ENCODE results near the gene TXNRD1. TPM values are rescaled to one million over a fixed set of nuclear protein-coding genes. Genes with fewer than 3 reads are reported as not detected.

The TXNRD1 gene
- 100 to 1,000 TPM; 170 to 313 (median 247) TPM for total RNA-seq

DNA sequence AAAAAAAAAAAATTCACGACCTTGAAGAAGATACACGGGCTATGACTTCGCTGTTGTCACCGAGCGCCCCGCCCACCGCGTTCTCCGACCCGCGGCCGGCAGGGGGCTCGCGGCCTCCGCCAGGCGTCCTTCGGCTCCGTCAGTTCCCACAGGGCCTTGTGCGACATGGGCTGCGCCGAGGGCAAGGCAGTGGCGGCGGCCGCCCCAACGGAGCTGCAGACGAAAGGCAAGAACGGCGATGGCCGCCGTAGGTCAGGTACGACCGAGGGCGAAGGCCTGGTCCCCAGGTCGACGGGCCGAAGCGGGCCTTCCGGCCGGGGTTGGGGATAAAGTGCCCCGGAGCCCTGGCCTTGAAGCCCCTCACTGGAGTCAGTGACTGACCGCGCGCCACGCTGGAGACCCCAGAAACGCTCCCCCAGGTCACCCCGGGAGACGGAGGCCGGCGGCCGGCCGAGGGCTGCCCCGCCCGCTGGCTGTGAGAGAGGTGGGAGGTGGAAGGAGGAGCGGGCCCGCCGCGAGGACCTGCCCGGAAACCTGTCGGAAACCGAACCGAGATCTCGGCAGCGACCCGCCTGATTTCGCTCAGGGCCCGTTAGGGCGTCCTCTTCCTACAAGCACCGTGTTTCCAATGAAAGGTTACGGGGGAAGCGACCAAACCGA lies at the start of gene TXNRD1:
TXNRD1 (plus strand) TSS at position 142 of the 660 bp plus-strand sequence; CDS start at position 166, 24 bp downstream.
- DNase-seq (ENCODE audit: low spot score) (peak; percentile 44), ATAC-seq (ENCODE audit: low FRiP score) (peak; percentile 55)
- TF ChIP-seq, protein P1, sequence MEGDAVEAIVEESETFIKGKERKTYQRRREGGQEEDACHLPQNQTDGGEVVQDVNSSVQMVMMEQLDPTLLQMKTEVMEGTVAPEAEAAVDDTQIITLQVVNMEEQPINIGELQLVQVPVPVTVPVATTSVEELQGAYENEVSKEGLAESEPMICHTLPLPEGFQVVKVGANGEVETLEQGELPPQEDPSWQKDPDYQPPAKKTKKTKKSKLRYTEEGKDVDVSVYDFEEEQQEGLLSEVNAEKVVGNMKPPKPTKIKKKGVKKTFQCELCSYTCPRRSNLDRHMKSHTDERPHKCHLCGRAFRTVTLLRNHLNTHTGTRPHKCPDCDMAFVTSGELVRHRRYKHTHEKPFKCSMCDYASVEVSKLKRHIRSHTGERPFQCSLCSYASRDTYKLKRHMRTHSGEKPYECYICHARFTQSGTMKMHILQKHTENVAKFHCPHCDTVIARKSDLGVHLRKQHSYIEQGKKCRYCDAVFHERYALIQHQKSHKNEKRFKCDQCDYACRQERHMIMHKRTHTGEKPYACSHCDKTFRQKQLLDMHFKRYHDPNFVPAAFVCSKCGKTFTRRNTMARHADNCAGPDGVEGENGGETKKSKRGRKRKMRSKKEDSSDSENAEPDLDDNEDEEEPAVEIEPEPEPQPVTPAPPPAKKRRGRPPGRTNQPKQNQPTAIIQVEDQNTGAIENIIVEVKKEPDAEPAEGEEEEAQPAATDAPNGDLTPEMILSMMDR (IDR thresholded peaks at IDR 0.05) = peak in 1 of 3 donors; percentile 74

DNA sequence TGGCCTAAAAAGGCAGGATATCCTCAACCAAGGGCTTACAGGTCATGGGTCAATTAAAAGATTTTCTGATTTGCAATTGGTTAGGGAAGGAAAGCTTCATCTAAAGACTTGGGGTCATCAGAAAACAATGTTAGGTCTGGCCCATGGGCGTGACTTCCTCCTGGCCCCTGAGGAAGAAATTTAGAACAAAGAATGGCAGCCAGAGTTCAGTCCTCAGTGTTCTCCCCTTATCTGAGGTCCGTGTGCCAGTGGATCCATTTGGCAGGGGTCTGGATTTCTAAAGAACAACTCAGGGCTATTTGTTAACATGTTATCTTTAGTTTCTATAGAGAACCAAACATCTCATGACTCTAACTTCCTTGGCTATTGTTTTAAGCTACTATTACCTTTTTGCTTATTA lies 49.8 kb upstream of the TXNRD1 start:
- TF ChIP-seq, protein P1 (IDR thresholded peaks at IDR 0.05) = no peak
- ATAC-seq (ENCODE audit: low FRiP score) (no peak), DNase-seq (ENCODE audit: low spot score) (no peak)

DNA sequence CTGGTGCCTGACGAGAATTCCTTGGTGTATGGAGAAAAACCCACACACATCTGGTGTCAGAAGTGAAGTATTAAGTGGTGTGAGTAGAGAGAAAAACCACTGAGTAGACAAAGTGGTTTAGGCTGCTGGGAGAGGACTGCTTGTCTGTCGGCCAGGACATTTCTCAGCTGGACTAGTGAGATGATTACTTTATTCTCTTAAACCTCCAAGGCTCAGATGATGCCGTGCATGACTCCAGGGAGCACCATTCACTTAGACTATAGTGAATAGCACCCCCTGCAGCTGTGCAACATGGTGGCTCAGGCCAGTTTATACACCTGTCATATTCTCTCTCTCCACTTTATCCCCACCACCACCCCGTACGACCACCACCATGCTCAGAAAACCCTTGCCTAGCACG lies 49.1 kb upstream of the TXNRD1 start:
- TF ChIP-seq, protein P1 (IDR thresholded peaks at IDR 0.05) = no peak

DNA sequence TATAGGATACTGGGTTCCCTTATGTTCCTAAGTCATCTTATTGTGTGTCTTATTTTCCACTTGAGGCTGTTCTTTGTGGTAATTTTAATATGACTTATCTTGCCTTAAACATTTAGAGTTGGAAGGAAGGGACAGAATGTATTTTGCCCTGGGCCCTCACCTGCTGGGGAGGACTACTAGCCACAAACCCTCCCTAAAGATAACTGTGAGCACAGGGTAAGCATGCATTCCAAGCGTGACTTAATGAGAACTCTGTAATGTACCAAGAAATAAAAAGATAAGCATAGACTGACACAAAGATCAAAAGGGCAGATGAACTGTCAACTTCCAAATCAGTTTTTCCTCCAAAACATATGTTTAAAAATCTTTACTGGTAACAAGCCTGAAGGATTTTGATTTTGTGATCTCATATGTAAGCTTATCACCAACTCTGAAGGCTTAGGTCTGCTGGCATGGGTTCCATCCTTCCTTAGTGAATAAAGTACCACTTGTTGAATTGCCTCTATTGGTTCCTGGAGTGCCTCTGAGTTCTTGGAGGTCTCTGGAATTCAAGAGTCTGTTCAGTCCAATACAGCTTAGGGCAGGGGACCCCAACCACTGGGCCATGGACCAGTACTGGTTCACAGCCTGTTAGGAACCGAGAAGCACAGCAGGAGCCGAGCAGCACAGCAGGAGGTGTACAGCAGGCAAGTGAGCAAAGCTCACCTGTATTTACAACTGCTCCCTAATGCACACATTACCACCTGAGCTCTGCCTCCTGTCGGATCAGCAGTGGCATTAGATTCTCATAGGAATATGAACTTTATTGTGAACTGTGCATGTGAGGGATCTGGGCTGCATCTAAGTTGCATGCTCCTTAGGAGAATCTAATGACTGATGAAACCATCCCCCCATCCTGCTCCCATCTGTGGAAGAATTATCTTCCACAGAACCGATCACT lies 47.8 kb upstream of the TXNRD1 start:
- no peak for ATAC-seq (ENCODE audit: low FRiP score)
- TF ChIP-seq, protein P1 (IDR thresholded peaks at IDR 0.05) = no peak
- no peak for DNase-seq (ENCODE audit: low spot score)

More for the DNA sequence above, 49.1 kb upstream of the TXNRD1 start:
- ATAC-seq (ENCODE audit: low FRiP score) = no peak
- no peak for DNase-seq (ENCODE audit: low spot score)

DNA sequence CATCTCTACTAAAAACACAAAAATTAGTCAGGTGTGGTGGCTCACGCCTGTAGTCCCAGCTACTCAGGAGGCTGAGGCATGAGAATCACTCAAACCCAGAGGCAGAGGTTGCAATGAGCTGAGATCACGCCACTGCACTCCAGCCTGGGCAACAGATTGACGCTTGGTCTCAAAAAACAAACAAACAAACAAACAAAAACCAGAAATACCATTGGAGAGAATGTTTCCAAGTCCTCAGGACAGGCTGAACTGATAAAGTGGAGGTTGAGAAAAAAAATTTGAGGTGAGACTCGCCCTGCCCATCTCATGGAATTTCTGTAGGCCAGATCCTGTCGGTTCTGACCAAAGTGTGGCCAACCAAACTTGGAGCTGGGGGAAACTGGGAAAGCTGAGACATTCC lies 47.0 kb upstream of the TXNRD1 start:
- DNase-seq (ENCODE audit: low spot score) (no peak), ATAC-seq (ENCODE audit: low FRiP score) (no peak)
- TF ChIP-seq, protein P1 (IDR thresholded peaks at IDR 0.05) = no peak

DNA sequence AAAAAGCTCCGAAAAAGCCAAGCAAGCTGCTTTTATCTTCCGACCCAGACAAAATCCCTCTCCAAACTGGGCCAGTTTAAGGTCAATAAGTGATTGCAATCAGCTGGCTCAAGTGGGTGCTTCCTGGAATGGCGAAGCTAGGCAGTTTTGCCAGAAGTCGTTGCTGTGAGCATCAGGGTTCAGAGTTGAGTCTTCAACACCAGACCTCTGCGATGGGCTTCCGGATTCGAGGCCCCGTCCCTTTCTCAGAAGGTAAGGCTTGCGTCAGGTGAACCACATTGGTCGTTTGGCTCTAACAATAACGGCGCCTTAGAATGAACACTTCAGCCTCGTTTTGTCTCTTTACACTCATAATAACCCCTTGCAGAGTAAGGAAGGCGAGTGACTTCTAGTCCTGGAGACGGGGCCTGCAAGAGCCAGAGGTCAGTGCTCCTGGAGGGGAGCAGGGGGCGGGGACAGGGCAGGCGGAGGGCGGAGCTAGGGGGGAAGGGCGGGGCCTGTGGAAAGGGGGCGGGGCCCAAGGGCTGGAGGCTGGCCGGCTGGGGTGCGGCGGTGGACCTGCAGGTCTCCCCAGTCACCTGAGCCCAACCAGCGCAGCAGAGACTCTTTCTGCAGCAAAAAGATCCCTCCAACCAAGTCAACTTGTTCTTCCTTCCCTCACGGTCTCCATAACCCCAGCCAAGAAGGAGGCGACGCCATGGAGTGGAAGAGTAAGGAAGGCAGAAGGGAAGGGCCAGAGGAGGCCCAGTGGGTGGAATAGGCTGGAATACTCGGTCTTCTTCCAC lies 43.6 kb upstream of the TXNRD1 start:
- TF ChIP-seq, protein P1 (IDR thresholded peaks at IDR 0.05) = no peak
- DNase-seq (ENCODE audit: low spot score) (no peak), ATAC-seq (ENCODE audit: low FRiP score) (no peak)
